CD14-positive monocyte (primary cell): ENCODE measurements around the gene CNPPD1. TPM values are rescaled to one million over a fixed set of nuclear protein-coding genes. Genes with fewer than 3 reads are reported as not detected.

Experiments
- DNase-seq, 3 donors: peaks; one replicate each; pipeline ENCODE4 v3.0.0-alpha.2; 2011 to 2022
- H2AFZ ChIP-seq: 2 replicates; pipeline ENCODE4 v1.6.0; 2012; ENCODE audit warnings: mild to moderate bottlenecking, low read depth, low read length, inconsistent platforms; ENCODE audit not compliant: insufficient read depth, poor library complexity, severe bottlenecking
- H3K27ac ChIP-seq, 2 donors: 1 replicate in 1 of 2; 2 replicates in 1 of 2; pipeline ENCODE4 v1.5.1; 2012 to 2013; ENCODE audit warnings: low read length in 2 of 2, control low read depth in 1 of 2, inconsistent platforms in 1 of 2, low read depth in 1 of 2, mild to moderate bottlenecking in 1 of 2
- H3K27me3 ChIP-seq, 2 donors: one replicate each; pipeline versions ENCODE4 v1.6.0 to v1.6.1; 2011 to 2013; ENCODE audit warnings: low read length in 2 of 2; ENCODE audit not compliant: control insufficient read depth in 2 of 2, insufficient read depth in 2 of 2
- H3K36me3 ChIP-seq, 2 donors: replicated peaks in 1 of 2; 1 replicate in 1 of 2; 2 replicates in 1 of 2; pipeline versions ENCODE4 v1.5.1 to v1.6.1; 2012 to 2013; ENCODE audit warnings: low read length in 2 of 2, control low read depth in 1 of 2, inconsistent platforms in 1 of 2, mild to moderate bottlenecking in 1 of 2; ENCODE audit not compliant: insufficient read depth in 2 of 2, control insufficient read depth in 1 of 2
- H3K4me1 ChIP-seq, 2 donors: 1 replicate in 1 of 2; 2 replicates in 1 of 2; pipeline versions ENCODE4 v1.5.1 to v1.6.1; 2012 to 2013; ENCODE audit warnings: low read length in 2 of 2, control low read depth in 1 of 2, inconsistent platforms in 1 of 2, mild to moderate bottlenecking in 1 of 2, moderate library complexity in 1 of 2; ENCODE audit not compliant: insufficient read depth in 2 of 2, control insufficient read depth in 1 of 2
- H3K4me2 ChIP-seq: replicated peaks from 2 replicates; pipeline ENCODE3; 2012; ENCODE audit warnings: low read length, moderate library complexity, mild to moderate bottlenecking; ENCODE audit not compliant: poor library complexity, severe bottlenecking; ENCODE audit errors: extremely low read depth
- H3K4me3 ChIP-seq, 3 experiments: fragments of 200-600 bp in 1 of 3; sonication (generic) in 1 of 3; replicated peaks in 1 of 3; 1 replicate in 2 of 3; 2 replicates in 1 of 3; pipeline ENCODE4 v1.5.1; 2011 to 2013; ENCODE audit warnings: low read length in 3 of 3, mild to moderate bottlenecking in 3 of 3, control low read depth in 2 of 3, low read depth in 2 of 3, inconsistent platforms in 1 of 3, moderate library complexity in 1 of 3
- H3K79me2 ChIP-seq: 2 replicates; pipeline ENCODE4 v1.6.0; 2012; ENCODE audit warnings: mild to moderate bottlenecking, control low read depth, inconsistent platforms, low read length, moderate library complexity; ENCODE audit not compliant: insufficient read depth
- H3K9ac ChIP-seq: 2 replicates; pipeline ENCODE4 v1.6.0; 2017; ENCODE audit warnings: low read length, mild to moderate bottlenecking; ENCODE audit not compliant: insufficient read depth, poor library complexity, severe bottlenecking
- H3K9me3 ChIP-seq, 2 donors: replicated peaks in 1 of 2; 1 replicate in 1 of 2; 2 replicates in 1 of 2; pipeline versions ENCODE4 v1.5.1 to v1.6.1; 2012 to 2013; ENCODE audit warnings: low read length in 2 of 2, control low read depth in 1 of 2; ENCODE audit not compliant: control insufficient read depth in 1 of 2, insufficient read depth in 1 of 2
- H4K20me1 ChIP-seq: 2 replicates; pipeline ENCODE4 v1.6.0; 2012; ENCODE audit warnings: mild to moderate bottlenecking, low read length, control low read depth, moderate library complexity; ENCODE audit not compliant: insufficient read depth
- H3K27ac Mint-ChIP-seq, 7 donors: one replicate each; pipeline ENCODE4 v1.8.0; 2020; ENCODE audit warnings: mild to moderate bottlenecking in 7 of 7, mixed read lengths in 7 of 7, moderate library complexity in 6 of 7, inconsistent platforms in 2 of 7
- H3K27me3 Mint-ChIP-seq, 3 donors: one replicate each; pipeline ENCODE4 v1.8.0; 2021 to 2022; ENCODE audit warnings: low read depth in 3 of 3, mild to moderate bottlenecking in 3 of 3, mixed read lengths in 3 of 3, moderate library complexity in 3 of 3, inconsistent platforms in 1 of 3
- H3K36me3 Mint-ChIP-seq, 2 donors: one replicate each; pipeline ENCODE4 v1.8.0; 2020; ENCODE audit warnings: mixed read lengths in 2 of 2, inconsistent platforms in 1 of 2, mild to moderate bottlenecking in 1 of 2
- H3K4me1 Mint-ChIP-seq: one replicate; pipeline ENCODE4 v1.8.0; 2020; ENCODE audit warnings: mild to moderate bottlenecking, mixed read lengths
- H3K4me3 Mint-ChIP-seq, 2 donors: one replicate each; pipeline ENCODE4 v1.8.0; 2020; ENCODE audit warnings: mild to moderate bottlenecking in 2 of 2, mixed read lengths in 2 of 2, moderate library complexity in 1 of 2
- H3K9me3 Mint-ChIP-seq, 7 donors: one replicate each; pipeline ENCODE4 v1.8.0; 2020 to 2022; ENCODE audit warnings: mixed read lengths in 7 of 7, mild to moderate bottlenecking in 6 of 7, moderate library complexity in 6 of 7, inconsistent platforms in 2 of 7
- WGBS: methylation state at CpG from one replicate; pipeline ENCODE4 v1.1.5; 2013; ENCODE audit warnings: missing lambda C conversion rate; ENCODE audit not compliant: insufficient coverage; 5-methylcytosine and 5-hydroxymethylcytosine counted together
- intact Hi-C, 2 donors: fragments of 100-400 bp; cut with micrococcal nuclease; formaldehyde crosslinking; loops; one replicate each; pipeline versions ENCODE4 v1.15.0 to v1.15.1; 2023
- polyA plus RNA-seq, 3 donors: library from polyadenylated mRNA; depleted of rRNA in 1 of 3; unstranded in 2 of 3; stranded (reverse) in 1 of 3; fragments of 300-500 nt in 2 of 3; fragments of >200 nt in 1 of 3; fragmentation: Illumina TruSeq in 2 of 3; gene quantifications; 1 replicate in 2 of 3; 2 replicates in 1 of 3; pipeline ENCODE4 v1.2.3, GENCODE V29; 2012 to 2021
- TF ChIP-seq, protein P1 (sequence below): fragments of 200-600 bp; IDR thresholded peaks from one replicate; pipeline ENCODE4 v1.8.0; 2022; ENCODE audit warnings: antibody characterized with exemption, mild to moderate bottlenecking

CNPPD1 gene
- polyA plus RNA-seq, 3 donors: 68.8 to 109 (median 71.3) TPM

DNA sequence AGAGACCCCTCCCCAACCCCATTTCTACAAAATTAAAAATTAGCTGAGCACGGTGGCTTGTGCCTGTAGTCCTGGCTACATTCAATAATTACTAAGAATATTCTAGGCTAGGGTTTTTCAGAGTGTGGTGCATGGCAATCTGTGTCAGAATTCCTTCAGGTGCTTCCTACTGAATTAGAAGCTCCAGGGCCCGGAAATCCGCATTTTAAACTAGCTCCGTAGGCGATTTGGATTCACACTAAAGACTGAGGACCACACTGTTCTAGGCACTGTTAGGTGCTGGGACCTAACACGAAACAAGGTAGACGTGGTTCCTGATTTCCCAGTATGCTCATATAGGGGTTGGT lies 29.2 kb upstream of the CNPPD1 start:
- peaks cover 17 to 21% of the 10 kb centered on the region in 2 donors for H3K4me1 ChIP-seq
- TF ChIP-seq, protein P1, sequence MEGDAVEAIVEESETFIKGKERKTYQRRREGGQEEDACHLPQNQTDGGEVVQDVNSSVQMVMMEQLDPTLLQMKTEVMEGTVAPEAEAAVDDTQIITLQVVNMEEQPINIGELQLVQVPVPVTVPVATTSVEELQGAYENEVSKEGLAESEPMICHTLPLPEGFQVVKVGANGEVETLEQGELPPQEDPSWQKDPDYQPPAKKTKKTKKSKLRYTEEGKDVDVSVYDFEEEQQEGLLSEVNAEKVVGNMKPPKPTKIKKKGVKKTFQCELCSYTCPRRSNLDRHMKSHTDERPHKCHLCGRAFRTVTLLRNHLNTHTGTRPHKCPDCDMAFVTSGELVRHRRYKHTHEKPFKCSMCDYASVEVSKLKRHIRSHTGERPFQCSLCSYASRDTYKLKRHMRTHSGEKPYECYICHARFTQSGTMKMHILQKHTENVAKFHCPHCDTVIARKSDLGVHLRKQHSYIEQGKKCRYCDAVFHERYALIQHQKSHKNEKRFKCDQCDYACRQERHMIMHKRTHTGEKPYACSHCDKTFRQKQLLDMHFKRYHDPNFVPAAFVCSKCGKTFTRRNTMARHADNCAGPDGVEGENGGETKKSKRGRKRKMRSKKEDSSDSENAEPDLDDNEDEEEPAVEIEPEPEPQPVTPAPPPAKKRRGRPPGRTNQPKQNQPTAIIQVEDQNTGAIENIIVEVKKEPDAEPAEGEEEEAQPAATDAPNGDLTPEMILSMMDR: no peak
- H3K9me3 Mint-ChIP-seq: peaks cover 2 to 8% (median 4%) of the 10 kb centered on the region in 7 donors
- peak in 1 of 3 donors; percentile 20 for DNase-seq
- H3K9me3 ChIP-seq: peaks cover 0 to 4% of the 10 kb centered on the region in 2 donors
- H3K4me1 Mint-ChIP-seq: peaks cover 35% of the 10 kb centered on the region
- H2AFZ ChIP-seq: peak overlapping the region; percentile 93
- H3K36me3 Mint-ChIP-seq: peaks cover 26 to 30% of the 10 kb centered on the region in 2 donors
- peaks cover 2 to 3% (median 2%) of the 10 kb centered on the region in 3 donors for H3K27me3 Mint-ChIP-seq
- H3K36me3 ChIP-seq: peaks cover 16 to 31% of the 10 kb centered on the region in 2 donors
- no peaks in the 10 kb centered on the region for H3K79me2 ChIP-seq
- peak overlapping the region; percentile 86 to 98 for H3K4me3 Mint-ChIP-seq
- peak overlapping the region; percentile 87 to 96 (median 92) for H3K27ac Mint-ChIP-seq
- peaks cover 10% of the 10 kb centered on the region for H4K20me1 ChIP-seq
- H3K27ac ChIP-seq: peak overlapping the region; percentile 79 to 91
- peak overlapping the region; percentile 73 to 85 (median 78) for H3K4me3 ChIP-seq
- H3K27me3 ChIP-seq: no peaks in the 10 kb centered on the region
- H3K9ac ChIP-seq: peak overlapping the region; percentile 78
- intact Hi-C loops: loop anchor here in 1 of 2 donors (2.0 kb wide), 1 partner anchor 27 kb away; the partner anchor contains the start of gene RETREG2
- WGBS: 16% methylated on average over 6 of the region's 7 CpGs
- H3K4me2 ChIP-seq: peak overlapping the region; percentile 91

DNA sequence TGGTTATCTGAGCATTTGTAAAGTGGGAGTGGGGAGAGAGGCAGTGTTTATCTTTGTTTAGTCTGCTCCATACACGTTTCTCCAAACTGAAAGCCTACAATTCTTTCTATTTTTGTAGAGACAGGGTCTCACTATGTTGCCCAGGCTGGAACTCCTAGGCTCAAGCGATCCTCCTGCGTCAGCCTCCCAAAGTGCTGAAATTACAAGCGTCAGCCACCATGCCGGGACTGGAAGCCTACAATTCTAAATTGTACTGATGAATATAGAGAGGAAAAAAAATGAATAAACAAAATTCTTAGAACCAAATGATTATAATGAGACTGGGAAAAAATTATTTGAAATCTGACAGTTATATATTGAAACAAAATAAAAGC lies 28.4 kb upstream of the CNPPD1 start:
- intact Hi-C loops: no loop called here
- TF ChIP-seq, protein P1: no peak

More for the DNA sequence above, 28.4 kb upstream of the CNPPD1 start:
- peaks cover 16 to 25% of the 10 kb centered on the region in 2 donors for H3K36me3 ChIP-seq
- Mint-ChIP-seq H3K36me3 (peaks cover 23 to 27% of the 10 kb centered on the region in 2 donors), H3K4me3 (no peak overlapping the region), H3K9me3 (peaks cover 2 to 8% (median 4%) of the 10 kb centered on the region in 7 donors), H3K4me1 (peaks cover 32% of the 10 kb centered on the region), H3K27ac (no peak overlapping the region), H3K27me3 (peaks cover 2 to 3% (median 2%) of the 10 kb centered on the region in 3 donors)
- no peaks in the 10 kb centered on the region for H3K79me2 ChIP-seq
- peaks cover 17 to 21% of the 10 kb centered on the region in 2 donors for H3K4me1 ChIP-seq
- H3K27me3 ChIP-seq: no peaks in the 10 kb centered on the region
- no peak for DNase-seq
- H3K9me3 ChIP-seq: peaks cover 0 to 4% of the 10 kb centered on the region in 2 donors
- no peak overlapping the region for H3K4me2 ChIP-seq
- no CpG with 5 or more reads among the region's 5 CpGs for WGBS
- no peak overlapping the region for H2AFZ ChIP-seq
- no peak overlapping the region for H3K27ac ChIP-seq
- no peak overlapping the region for H3K4me3 ChIP-seq
- peaks cover 10% of the 10 kb centered on the region for H4K20me1 ChIP-seq
- H3K9ac ChIP-seq: no peak overlapping the region
